GM12878 (cell line): ENCODE results near the gene ARHGEF16. TPM values are rescaled to one million over a fixed set of nuclear protein-coding genes. Genes with fewer than 3 reads are reported as not detected.

Experiments used
- ATAC-seq: fragments of 200-7000 bp; cut with Tn5 transposase; 3 replicates; pipeline ENCODE4 v1.9.1; 2020; ENCODE audit warnings: mild to moderate bottlenecking, moderate library complexity
- BruUV-seq: library from RNA; stranded (reverse); fragments of 400-500 nt; replicated peaks from 2 replicates; lab custom pipeline; 2021; lab: Mats Ljungman, UMichigan
- CTCF ChIA-PET: fragments of 300-600 bp; sonication (Branson Sonifier 250); formaldehyde crosslinking; extraction: SDS; loops from one replicate; lab custom pipeline; 2021; ENCODE audit warnings: inconsistent platforms; lab: Yijun Ruan, JAX
- POLR2A ChIA-PET: fragments of 350-600 bp; formaldehyde crosslinking; extraction: SDS; loops from one replicate; lab custom pipeline; 2021; ENCODE audit warnings: inconsistent platforms; lab: Charles Lee
- RAD21 ChIA-PET: fragments of 300-600 bp; sonication (Branson Sonifier 250); formaldehyde crosslinking; loops from one replicate; lab custom pipeline; 2023; ENCODE audit warnings: antibody characterized with exemption; ENCODE audit not compliant: unreplicated experiment; lab: Charles Lee
- SMC1A ChIA-PET: fragments of 300-600 bp; sonication (Branson Sonifier 250); formaldehyde crosslinking; loops from one replicate; lab custom pipeline; 2023; ENCODE audit not compliant: unreplicated experiment, uncharacterized antibody; lab: Charles Lee
- DNase-seq: peaks from one replicate; pipeline ENCODE4 v3.0.0-alpha.2; 2011; ENCODE audit warnings: low read depth, low spot score
- FAIRE-seq: peaks from 3 replicates; lab custom pipeline; 2011; peaks lifted over from hg19 to GRCh38; lab: Jason Lieb, UNC
- H2AFZ ChIP-seq: 2 replicates; pipeline ENCODE4 v1.6.0; 2011; ENCODE audit warnings: low read depth, low read length, control low read depth; ENCODE audit not compliant: control insufficient read depth
- H3K27ac ChIP-seq: 2 replicates; pipeline ENCODE4 v1.5.1; 2011; ENCODE audit warnings: control low read depth; ENCODE audit not compliant: control insufficient read depth, insufficient read depth
- H3K27me3 ChIP-seq, 2 experiments: replicated peaks in 1 of 2; 2 replicates each; pipeline versions ENCODE4 v1.6.0 to v1.6.1; 2011; ENCODE audit warnings: low read length in 1 of 2; ENCODE audit not compliant: control insufficient read depth in 2 of 2, insufficient read depth in 2 of 2
- H3K36me3 ChIP-seq, 2 experiments: 2 replicates each; pipeline ENCODE4 v1.5.1; 2011; ENCODE audit warnings: low read length in 1 of 2; ENCODE audit not compliant: control insufficient read depth in 2 of 2, insufficient read depth in 2 of 2
- H3K4me1 ChIP-seq: 2 replicates; pipeline ENCODE4 v1.6.1; 2011; ENCODE audit warnings: mild to moderate bottlenecking, low read length, moderate library complexity, mixed read lengths; ENCODE audit not compliant: control insufficient read depth, insufficient read depth
- H3K4me2 ChIP-seq: 2 replicates; pipeline ENCODE4 v1.6.0; 2011; ENCODE audit warnings: control low read depth; ENCODE audit not compliant: control insufficient read depth, insufficient read depth
- H3K4me3 ChIP-seq: fragments of 200-600 bp; sonication (generic); 2 replicates; pipeline ENCODE4 v1.5.1; 2016
- H3K79me2 ChIP-seq: 2 replicates; pipeline ENCODE4 v1.6.0; 2011; ENCODE audit warnings: low read length; ENCODE audit not compliant: control insufficient read depth, insufficient read depth
- H3K9ac ChIP-seq: 2 replicates; pipeline ENCODE4 v1.8.0; 2011; ENCODE audit warnings: low read length, control low read depth, mixed read lengths; ENCODE audit not compliant: control insufficient read depth, insufficient read depth
- H3K9me3 ChIP-seq: replicated peaks from 3 replicates; pipeline ENCODE4 v1.5.1; 2011; ENCODE audit warnings: mild to moderate bottlenecking, low read length; ENCODE audit not compliant: control insufficient read depth, insufficient read depth
- H4K20me1 ChIP-seq: 2 replicates; pipeline ENCODE4 v1.6.0; 2011; ENCODE audit not compliant: control insufficient read depth, insufficient read depth
- CBX5 ChIP-seq: sonication (generic); IDR thresholded peaks from 2 replicates; pipeline ENCODE4 v1.6.1; 2016; ENCODE audit warnings: low read depth, moderate library complexity, mild to moderate bottlenecking, inconsistent platforms
- ELK1 ChIP-seq: IDR thresholded peaks from 2 replicates; pipeline ENCODE4 v1.6.1; 2012; ENCODE audit warnings: low read depth, low read length, improper control_type of control experiment
- ETV6 ChIP-seq, 2 experiments: fragments of 450-650 bp in 1 of 2; IDR thresholded peaks in 1 of 2; conservative IDR thresholded peaks in 1 of 2; 2 replicates each; pipeline ENCODE4 v1.6.1; 2014; ENCODE audit warnings: antibody characterized with exemption in 1 of 2, borderline replicate concordance in 1 of 2, low read depth in 1 of 2, mild to moderate bottlenecking in 1 of 2, moderate library complexity in 1 of 2
- IRF3 ChIP-seq: fragments of 450-650 bp; IDR thresholded peaks from 2 replicates; pipeline ENCODE4 v1.6.1; 2014; ENCODE audit warnings: mild to moderate bottlenecking
- PAX8 ChIP-seq: fragments of 450-650 bp; IDR thresholded peaks from 2 replicates; pipeline ENCODE4 v1.6.1; 2017; ENCODE audit warnings: mild to moderate bottlenecking, moderate library complexity
- RAD51 ChIP-seq: fragments of 450-650 bp; IDR thresholded peaks from 2 replicates; pipeline ENCODE4 v1.6.1; 2016; ENCODE audit warnings: moderate library complexity, mild to moderate bottlenecking, inconsistent platforms
- SIX5 ChIP-seq: IDR thresholded peaks from 2 replicates; pipeline ENCODE4 v1.6.1; 2011; ENCODE audit warnings: mild to moderate bottlenecking, low read depth, low read length, moderate library complexity; ENCODE audit not compliant: severe bottlenecking
- SRF ChIP-seq, 2 experiments: IDR thresholded peaks; 2 replicates each; pipeline ENCODE4 v1.6.1; 2011; ENCODE audit warnings: low read depth in 2 of 2, low read length in 2 of 2, mild to moderate bottlenecking in 1 of 2, moderate library complexity in 1 of 2
- ZBTB11 ChIP-seq: fragments of 450-650 bp; formaldehyde crosslinking; IDR thresholded peaks from 2 replicates; pipeline ENCODE4 v1.5.0; 2022; ENCODE audit warnings: mild to moderate bottlenecking, missing genetic modification characterization
- WGBS: methylation state at CpG from one replicate; pipeline ENCODE4 v1.1.6; 2016; ENCODE audit warnings: low lambda C conversion rate; ENCODE audit not compliant: insufficient replicate concordance, insufficient coverage; ENCODE audit errors: missing lambda C conversion rate; 5-methylcytosine and 5-hydroxymethylcytosine counted together
- in situ Hi-C: fragments of 300-500 bp; cut with MboI; formaldehyde crosslinking; loops from 9 replicates; pipeline ENCODE4 v1.14.3; 2018; ENCODE audit warnings: mixed read lengths
- intact Hi-C: fragments of 100-400 bp; cut with micrococcal nuclease; formaldehyde crosslinking; loops from one replicate; pipeline ENCODE4 v1.14.2; 2022; ENCODE audit not compliant: unreplicated experiment
- polyA plus RNA-seq, 11 experiments: library from polyadenylated mRNA; depleted of rRNA in 4 of 11; unstranded in 6 of 11; stranded (reverse) in 5 of 11; fragments of >200 nt; fragmentation: Nextera tagmentation in 4 of 11; fragmentation: Illumina TruSeq in 1 of 11; extraction: Ambion mirVana in 4 of 11; extraction: Trizol in 1 of 11; gene quantifications; 1 replicate in 1 of 11; 2 replicates in 10 of 11; pipeline versions ENCODE4 v1.2.1 to v1.2.3, GENCODE V29; 2011 to 2016; ENCODE audit warnings: inconsistent platforms in 2 of 11, missing spikeins in 2 of 11, low read depth in 1 of 11
- total RNA-seq, 4 experiments: library from RNA; depleted of rRNA in 3 of 4; stranded (reverse); fragments of >200 nt in 3 of 4; fragmentation: Illumina TruSeq in 1 of 4; extraction: Trizol in 1 of 4; gene quantifications; 2 replicates each; pipeline versions ENCODE4 v1.2.1 to v1.2.3, GENCODE V29; 2013 to 2021

ARHGEF16 gene
- total and polyA plus RNA-seq, 10 of the 15 experiments (the other 5 are each of a cell fraction or from before 2014, with no cell fraction given), result not detected

GRCh38 chr1:3515272-3515671 lies 60.8 kb downstream of the ARHGEF16 start:
- no peaks in the 10 kb centered on the region for H4K20me1 ChIP-seq
- in situ Hi-C loops (no loop called here), intact Hi-C loops (no loop called here)
- H3K27ac ChIP-seq, result no peak overlapping the region
- SMC1A ChIA-PET, result no interaction called here
- DNase-seq, result no peak
- H3K4me2 ChIP-seq, result no peak overlapping the region
- RAD21 ChIA-PET, result no interaction called here
- no peak overlapping the region for H2AFZ ChIP-seq
- H3K4me1 ChIP-seq, result no peaks in the 10 kb centered on the region
- H3K79me2 ChIP-seq, result no peaks in the 10 kb centered on the region
- TF ChIP-seq PAX8, result no peak
- TF ChIP-seq, all 136 proteins: peak for 0
- 45% methylated on average over 12 of the region's 12 CpGs for WGBS
- Histone ChIP-seq H3K9me3 (no peaks in the 10 kb centered on the region; the same call in 2 of the 3 replicates), H3K4me3 (no peak overlapping the region), H3K27me3 (no peaks in the 10 kb centered on the region), H3K9ac (no peak overlapping the region), H3K36me3 (no peaks in the 10 kb centered on the region)
- ChIA-PET POLR2A (no interaction called here), CTCF (no interaction called here)
- BruUV-seq, result no TSS peak
- FAIRE-seq, result no peak
- ATAC-seq, result no peak

- Histone ChIP-seq H3K4me1 (no peaks in the 10 kb centered on the region), H3K9ac (no peak overlapping the region), H2AFZ (no peak overlapping the region), H3K79me2 (no peaks in the 10 kb centered on the region), H3K4me2 (no peak overlapping the region), H3K9me3 (no peaks in the 10 kb centered on the region; the same call in 2 of the 3 replicates), H3K36me3 (no peaks in the 10 kb centered on the region), H3K27me3 (no peaks in the 10 kb centered on the region), H3K4me3 (no peak overlapping the region), H3K27ac (no peak overlapping the region), H4K20me1 (no peaks in the 10 kb centered on the region)
- ChIA-PET RAD21 (no interaction called here), POLR2A (no interaction called here), CTCF (no interaction called here), SMC1A (no interaction called here)
- ATAC-seq, result no peak
- WGBS, result 11% methylated on average over 19 of the region's 19 CpGs
- intact Hi-C loops (no loop called here), in situ Hi-C loops (no loop called here)
- FAIRE-seq, result no peak
- no peak for DNase-seq
- no TSS peak for BruUV-seq
- TF ChIP-seq ETV6 (conservative IDR thresholded peaks at IDR 0.05 in 1 of 2, IDR thresholded peaks at IDR 0.05 in 1 of 2; ENCODE audit: borderline replicate concordance in 1 of 2, low read depth in 1 of 2) (no peak), SIX5 (no peak), ZBTB11 (CRISPR knock-in tag) (no peak), SRF (IDR thresholded peaks at IDR 0.05; ENCODE audit: low read depth in 2 of 2, low read length in 2 of 2) (no peak), IRF3 (no peak), CBX5 (no peak), RAD51 (no peak), ELK1 (no peak)
These were observed 61.5 kb downstream of the ARHGEF16 start for GRCh38 chr1:3515774-3516480.
